T47D (cell line): Measurements from ENCODE around the gene EGFLAM.

Experiments
- DNase-seq, 2 experiments: peaks; one replicate each; pipeline versions ENCODE4 v3.0.0 to v3.0.0-alpha.2; 2011 to 2012; ENCODE audit warnings: low read depth in 1 of 2, low spot score in 1 of 2
- JUND ChIP-seq: IDR thresholded peaks from 2 replicates; pipeline ENCODE4 v1.6.1; 2012; ENCODE audit warnings: low read depth
- in situ Hi-C: cut with HindIII; loops from 2 replicates; pipeline ENCODE4 v1.10.0; 2016; ENCODE audit warnings: low sequenced_read_pairs, low pct_unique_long_range_greater_than_20kb

EGFLAM gene

GRCh38 chr5:38472541-38472940 lies 214.2 kb downstream of the EGFLAM start:
- TF ChIP-seq JUND: no peak
- in situ Hi-C loops: no loop called here
- no peak for DNase-seq

GRCh38 chr5:38473008-38473407 lies 214.6 kb downstream of the EGFLAM start:
- no peak for TF ChIP-seq JUND
- in situ Hi-C loops: no loop called here
- no peak for DNase-seq

GRCh38 chr5:38478166-38478565 lies 219.8 kb downstream of the EGFLAM start:
- TF ChIP-seq JUND: no peak
- DNase-seq: no peak
- in situ Hi-C loops: no loop called here

DNA sequence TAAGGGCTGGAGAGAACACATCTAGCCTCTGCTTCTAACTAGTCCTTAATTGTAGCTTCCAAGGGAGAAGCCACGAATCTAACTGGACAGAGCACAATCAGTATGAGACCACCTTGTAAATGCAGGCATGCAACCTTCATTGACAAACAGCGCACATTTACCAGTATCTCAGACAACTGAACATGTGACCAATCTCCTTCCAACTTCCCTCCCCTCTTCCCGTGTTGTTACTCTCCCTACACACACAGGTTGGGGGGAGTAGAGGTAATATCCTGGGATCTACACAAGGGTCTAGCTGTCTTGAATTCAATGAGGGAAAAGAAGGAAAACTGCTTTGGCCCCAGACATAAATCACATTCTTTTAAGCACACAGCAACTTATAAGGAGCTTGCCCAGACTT lies 220.5 kb downstream of the EGFLAM start:
- TF ChIP-seq JUND: no peak
- in situ Hi-C loops: no loop called here

GRCh38 chr5:38479315-38479904 lies 221.1 kb downstream of the EGFLAM start:
- in situ Hi-C loops: no loop called here
- no peak for TF ChIP-seq JUND
- no peak for DNase-seq

More for the DNA sequence above, 220.5 kb downstream of the EGFLAM start:
- DNase-seq: no peak

GRCh38 chr5:38483805-38484398 lies 225.5 kb downstream of the EGFLAM start:
- DNase-seq: no peak
- in situ Hi-C loops: no loop called here

DNA sequence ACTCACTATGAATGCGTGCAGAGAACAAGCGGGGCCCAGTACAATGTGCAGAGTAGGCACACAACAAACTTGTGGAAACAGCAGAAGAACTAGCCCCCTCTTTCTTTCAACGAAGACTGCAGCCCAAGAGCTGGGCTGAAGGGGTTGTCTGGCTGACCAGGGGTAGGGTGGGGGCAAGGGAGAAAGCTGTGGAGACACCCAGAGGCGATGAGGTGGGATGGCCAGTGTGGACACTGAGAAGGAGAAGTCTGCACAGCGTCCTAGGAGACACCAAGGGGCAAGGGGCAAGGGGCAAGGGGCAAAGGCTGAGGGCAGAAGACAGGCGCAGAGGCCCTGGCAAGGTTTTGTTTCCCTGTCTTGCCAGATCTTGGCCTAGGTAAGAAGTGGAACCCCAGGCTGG lies 235.8 kb downstream of the EGFLAM start:
- no peak for TF ChIP-seq JUND
- in situ Hi-C loops: no loop called here

More at GRCh38 chr5:38483805-38484398, 225.5 kb downstream of the EGFLAM start:
- TF ChIP-seq JUND: no peak

DNA sequence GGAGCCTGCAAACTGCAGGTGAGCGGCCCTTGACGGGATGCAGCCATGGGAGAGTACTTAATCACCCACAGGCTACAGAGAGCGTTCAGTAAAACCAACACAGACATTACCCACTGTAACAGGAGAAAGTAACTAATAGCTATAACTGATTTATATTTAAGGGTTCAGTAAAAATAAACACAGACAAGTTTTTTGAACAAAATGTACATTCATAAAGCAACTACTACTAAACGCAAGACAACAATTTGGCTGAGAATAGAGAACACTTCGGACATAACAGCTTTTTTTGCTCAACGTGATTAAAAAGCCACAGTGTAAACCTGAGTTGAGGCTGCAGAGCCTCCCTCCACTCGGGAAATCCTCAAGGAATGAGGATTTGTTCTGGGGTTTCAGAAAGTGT lies 236.4 kb downstream of the EGFLAM start:
- TF ChIP-seq JUND: no peak
- DNase-seq: no peak
- in situ Hi-C loops: no loop called here

More for the DNA sequence above, 235.8 kb downstream of the EGFLAM start:
- no peak for DNase-seq

- TF ChIP-seq JUND: no peak
- peak in 1 of 2 experiments; percentile 49 for DNase-seq
- in situ Hi-C loops: no loop called here
Observed at GRCh38 chr5:38497946-38498345, 239.6 kb downstream of the EGFLAM start.

- in situ Hi-C loops: no loop called here
- TF ChIP-seq JUND: no peak
- no peak for DNase-seq
Observed at GRCh38 chr5:38500573-38501260, 242.4 kb downstream of the EGFLAM start.

GRCh38 chr5:38506302-38506701 lies 247.9 kb downstream of the EGFLAM start:
- in situ Hi-C loops: no loop called here
- no peak for DNase-seq
- no peak for TF ChIP-seq JUND

DNA sequence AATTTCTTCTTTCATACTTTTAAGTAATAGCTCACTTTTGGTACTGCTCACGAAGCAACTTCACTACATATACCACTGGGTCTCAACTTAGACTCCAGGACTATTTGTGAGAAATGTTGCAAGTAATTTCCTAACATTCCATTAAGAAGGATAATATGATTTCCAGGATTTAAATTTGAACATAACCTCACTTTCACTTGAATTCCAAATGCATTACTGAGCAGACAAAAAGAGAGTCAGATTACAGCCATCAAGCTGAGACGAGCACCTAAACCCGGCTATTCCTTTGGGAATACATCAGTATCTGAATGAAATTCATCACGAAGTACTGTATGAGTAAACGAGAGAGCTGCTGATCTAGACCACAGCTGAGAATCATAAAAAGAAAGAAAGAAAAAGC lies 250.8 kb downstream of the EGFLAM start:
- TF ChIP-seq JUND: no peak
- DNase-seq: no peak
- in situ Hi-C loops: no loop called here
